T-helper 1 cell (primary cell): ENCODE results near the gene TRAPPC3.

Experiments used
- DNase-seq, 5 donors: peaks; one replicate each; pipeline ENCODE4 v3.0.0-alpha.2; 2012 to 2020

The TRAPPC3 gene

GRCh38 chr1:36151134-36151844, 2.0 kb upstream of the TRAPPC3 start:
- DNase-seq = no peak

- peak; percentile 54 to 84 (median 63) for DNase-seq
These were observed 1.2 kb upstream of the TRAPPC3 start for GRCh38 chr1:36150296-36151133.

GRCh38 chr1:36149973-36150295, 648 bp upstream of the TRAPPC3 start:
- DNase-seq = no peak

GRCh38 chr1:36148821-36149236, 457 bp downstream of the TRAPPC3 start:
- DNase-seq = no peak

- no peak for DNase-seq
These were observed 4.9 kb downstream of the TRAPPC3 start for GRCh38 chr1:36144413-36144812.

GRCh38 chr1:36143424-36143823, 5.9 kb downstream of the TRAPPC3 start:
- DNase-seq = no peak

GRCh38 chr1:36142121-36142520, 7.2 kb downstream of the TRAPPC3 start:
- no peak for DNase-seq

- no peak for DNase-seq
These were observed 9.8 kb downstream of the TRAPPC3 start for GRCh38 chr1:36139521-36139920.

GRCh38 chr1:36137776-36138175, 11.5 kb downstream of the TRAPPC3 start:
- no peak for DNase-seq

GRCh38 chr1:36137226-36137625, 12.1 kb downstream of the TRAPPC3 start:
- DNase-seq = no peak

GRCh38 chr1:36136535-36136934, 12.8 kb downstream of the TRAPPC3 start:
- no peak for DNase-seq

- DNase-seq = no peak
These were observed 13.5 kb downstream of the TRAPPC3 start for GRCh38 chr1:36135796-36136195.

- no peak for DNase-seq
These were observed 14.0 kb downstream of the TRAPPC3 start for GRCh38 chr1:36135330-36135667.

GRCh38 chr1:36134505-36135329, 14.6 kb downstream of the TRAPPC3 start:
- no peak for DNase-seq

GRCh38 chr1:36134031-36134430, 15.3 kb downstream of the TRAPPC3 start:
- no peak for DNase-seq

GRCh38 chr1:36133484-36133883, 15.8 kb downstream of the TRAPPC3 start:
- no peak for DNase-seq

GRCh38 chr1:36132029-36132428, 17.3 kb downstream of the TRAPPC3 start:
- DNase-seq = no peak

- no peak for DNase-seq
These were observed 20.4 kb downstream of the TRAPPC3 start for GRCh38 chr1:36128905-36129206.

GRCh38 chr1:36128126-36128904, 21.0 kb downstream of the TRAPPC3 start:
- no peak for DNase-seq

- no peak for DNase-seq
These were observed 22.3 kb downstream of the TRAPPC3 start for GRCh38 chr1:36126797-36127500.

- no peak for DNase-seq
These were observed 23.1 kb downstream of the TRAPPC3 start for GRCh38 chr1:36126005-36126716.
